Measurements from ENCODE around the gene UNC5C.

UNC5C gene

DNA sequence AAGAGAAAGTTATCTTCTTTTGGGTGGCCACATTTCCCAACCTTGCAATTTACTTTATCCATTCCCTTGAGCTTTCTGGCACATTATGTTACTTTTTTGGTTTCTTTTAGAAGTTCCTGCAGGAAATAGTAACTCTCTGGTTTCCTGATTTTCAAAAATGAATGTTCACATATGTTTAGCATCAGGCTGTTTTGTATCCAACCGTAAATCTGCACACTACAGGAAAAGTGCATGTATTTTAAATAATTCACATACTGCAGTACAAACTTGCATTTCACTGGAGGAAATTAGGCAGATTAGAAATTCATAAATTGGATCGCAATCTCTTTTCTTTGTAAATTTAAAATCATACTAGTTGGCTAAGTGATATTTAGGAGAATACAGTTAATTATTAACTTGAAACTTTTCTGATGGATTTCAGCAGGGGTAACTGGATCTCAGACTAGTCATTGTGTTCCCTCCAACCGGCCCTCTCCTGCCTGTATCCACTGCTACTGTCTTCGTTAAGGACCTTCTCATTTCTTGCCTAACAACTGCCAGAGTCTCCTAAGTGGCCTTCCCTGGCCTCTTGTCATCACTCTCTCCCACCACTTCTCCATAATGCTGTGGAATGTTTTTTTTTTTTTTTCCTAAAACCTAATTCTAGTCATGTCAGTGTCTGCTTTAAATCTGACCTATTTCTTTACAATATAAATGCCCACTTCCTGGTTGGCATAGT, 137.2 kb downstream of the UNC5C start:
- TF ChIP-seq, protein P1, sequence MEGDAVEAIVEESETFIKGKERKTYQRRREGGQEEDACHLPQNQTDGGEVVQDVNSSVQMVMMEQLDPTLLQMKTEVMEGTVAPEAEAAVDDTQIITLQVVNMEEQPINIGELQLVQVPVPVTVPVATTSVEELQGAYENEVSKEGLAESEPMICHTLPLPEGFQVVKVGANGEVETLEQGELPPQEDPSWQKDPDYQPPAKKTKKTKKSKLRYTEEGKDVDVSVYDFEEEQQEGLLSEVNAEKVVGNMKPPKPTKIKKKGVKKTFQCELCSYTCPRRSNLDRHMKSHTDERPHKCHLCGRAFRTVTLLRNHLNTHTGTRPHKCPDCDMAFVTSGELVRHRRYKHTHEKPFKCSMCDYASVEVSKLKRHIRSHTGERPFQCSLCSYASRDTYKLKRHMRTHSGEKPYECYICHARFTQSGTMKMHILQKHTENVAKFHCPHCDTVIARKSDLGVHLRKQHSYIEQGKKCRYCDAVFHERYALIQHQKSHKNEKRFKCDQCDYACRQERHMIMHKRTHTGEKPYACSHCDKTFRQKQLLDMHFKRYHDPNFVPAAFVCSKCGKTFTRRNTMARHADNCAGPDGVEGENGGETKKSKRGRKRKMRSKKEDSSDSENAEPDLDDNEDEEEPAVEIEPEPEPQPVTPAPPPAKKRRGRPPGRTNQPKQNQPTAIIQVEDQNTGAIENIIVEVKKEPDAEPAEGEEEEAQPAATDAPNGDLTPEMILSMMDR (IDR thresholded peaks at IDR 0.05; ENCODE audit: control insufficient read depth, insufficient read depth, low read depth, low read length, missing control alignments), result no peak
- no peak overlapping the region for H3K4me3 ChIP-seq (ENCODE audit: control insufficient read depth, low read depth, low read length)
- DNase-seq (ENCODE audit: low read depth), result no peak

DNA sequence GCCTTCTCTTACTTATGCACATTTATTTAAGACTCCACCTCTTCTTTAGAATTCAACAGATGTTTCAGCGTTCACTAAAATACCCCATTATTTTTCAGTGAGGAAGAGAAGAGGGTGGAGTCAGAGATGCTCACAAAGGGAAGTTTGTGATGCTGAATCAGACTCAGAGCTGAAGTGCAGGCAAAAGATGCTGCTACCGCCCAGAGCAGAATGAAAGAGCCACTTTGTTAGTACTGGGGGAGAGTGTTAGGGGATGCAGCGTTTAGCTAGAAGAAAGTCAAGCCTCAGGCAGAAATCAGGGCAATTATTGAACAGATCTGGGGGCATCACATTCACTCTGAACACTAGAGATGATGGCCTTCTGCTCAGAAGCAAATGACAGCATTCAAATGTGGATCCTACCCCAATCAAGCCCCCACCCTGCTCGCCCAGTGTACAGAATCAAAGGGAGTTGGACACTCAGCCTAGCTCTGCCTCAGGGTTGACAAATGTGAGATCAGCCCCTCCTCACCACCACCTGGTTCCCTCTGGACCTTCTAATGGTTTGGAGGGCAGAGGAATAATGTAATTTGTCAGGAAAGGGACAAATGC, 138.3 kb downstream of the UNC5C start:
- no peak overlapping the region for H3K4me3 ChIP-seq (ENCODE audit: control insufficient read depth, low read depth, low read length)
- no peak for DNase-seq (ENCODE audit: low read depth)
- TF ChIP-seq, protein P1 (IDR thresholded peaks at IDR 0.05; ENCODE audit: control insufficient read depth, insufficient read depth, low read depth, low read length, missing control alignments), result no peak

DNA sequence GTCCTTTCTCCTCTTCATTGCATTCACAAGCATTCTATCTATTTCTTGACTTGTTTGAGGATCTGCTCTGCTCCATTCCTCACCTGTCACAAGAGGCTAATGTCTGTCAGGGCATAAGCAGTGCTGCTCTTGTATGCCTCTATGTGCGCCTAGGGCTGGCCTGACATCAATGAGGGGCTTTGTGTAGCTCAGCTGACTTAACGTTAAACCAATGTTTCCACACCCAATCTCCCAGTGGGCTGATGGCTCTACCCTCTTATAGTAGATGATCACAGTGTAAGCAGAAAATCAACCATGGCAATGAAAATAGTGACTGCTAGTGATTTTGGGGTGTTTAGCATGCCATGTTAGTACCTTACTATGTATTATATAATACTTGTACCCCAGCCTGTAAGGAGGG, 139.0 kb downstream of the UNC5C start:
- TF ChIP-seq, protein P1 (IDR thresholded peaks at IDR 0.05; ENCODE audit: control insufficient read depth, insufficient read depth, low read depth, low read length, missing control alignments), result no peak
- no peak for DNase-seq (ENCODE audit: low read depth)
- no peak overlapping the region for H3K4me3 ChIP-seq (ENCODE audit: control insufficient read depth, low read depth, low read length)

DNA sequence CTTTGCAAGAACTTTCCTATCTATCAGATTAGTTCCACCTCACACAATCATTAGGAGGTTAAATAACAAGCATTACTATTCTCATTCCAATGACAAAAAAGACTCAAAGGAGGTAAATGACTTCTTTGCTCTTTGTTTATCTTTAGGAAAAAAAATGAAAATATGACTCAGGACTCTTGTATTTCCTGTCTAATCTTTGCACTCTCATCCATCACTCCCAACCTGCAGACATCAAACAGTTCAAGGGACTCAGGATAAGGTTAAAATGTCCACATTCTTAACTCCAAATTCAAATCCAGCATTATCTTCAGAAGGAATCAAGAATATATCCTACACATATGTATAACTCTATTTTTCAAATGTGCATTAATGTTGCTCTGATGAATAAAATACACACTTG, 139.6 kb downstream of the UNC5C start:
- TF ChIP-seq, protein P1 (IDR thresholded peaks at IDR 0.05; ENCODE audit: control insufficient read depth, insufficient read depth, low read depth, low read length, missing control alignments), result no peak
- DNase-seq (ENCODE audit: low read depth), result no peak
- no peak overlapping the region for H3K4me3 ChIP-seq (ENCODE audit: control insufficient read depth, low read depth, low read length)

DNA sequence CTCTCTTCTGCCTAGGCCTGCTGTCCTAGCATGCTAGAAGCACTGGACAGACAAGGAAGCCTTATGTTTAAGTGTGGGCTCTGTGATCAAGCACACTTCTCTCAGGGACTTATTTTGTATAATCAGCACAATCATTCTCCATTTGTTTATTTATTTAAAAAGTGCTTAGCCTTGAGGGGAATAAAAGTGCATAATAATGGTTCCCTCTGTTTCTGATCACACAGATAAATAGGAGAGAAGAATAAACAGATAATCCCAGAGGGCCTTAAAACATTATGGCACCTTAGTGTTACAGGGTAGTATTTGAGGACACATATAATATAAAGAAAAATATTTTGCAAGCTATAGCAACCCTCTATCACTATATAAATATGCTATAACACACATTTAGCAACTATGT, 146.5 kb downstream of the UNC5C start:
- H3K4me3 ChIP-seq (ENCODE audit: control insufficient read depth, low read depth, low read length), result no peak overlapping the region
- TF ChIP-seq, protein P1 (IDR thresholded peaks at IDR 0.05; ENCODE audit: control insufficient read depth, insufficient read depth, low read depth, low read length, missing control alignments), result no peak
- no peak for DNase-seq (ENCODE audit: low read depth)

DNA sequence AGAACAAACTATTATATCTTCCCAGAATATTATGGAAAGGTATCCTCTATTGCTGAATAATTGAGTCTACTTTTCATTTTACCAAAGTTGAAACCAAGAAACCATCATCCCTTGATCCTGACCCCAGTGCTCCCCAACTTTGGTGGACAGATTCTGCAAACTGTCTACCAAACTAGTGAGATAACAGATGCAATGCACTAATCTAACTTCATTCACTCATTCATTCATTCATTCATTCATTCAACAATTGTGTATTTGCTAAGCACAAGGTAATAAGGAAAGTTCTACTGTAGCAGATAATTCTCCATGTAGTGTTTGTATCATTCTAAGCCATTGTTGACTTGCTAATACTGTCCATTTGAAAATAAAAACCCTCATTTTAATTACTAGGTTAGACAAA, 150.6 kb downstream of the UNC5C start:
- TF ChIP-seq, protein P1 (IDR thresholded peaks at IDR 0.05; ENCODE audit: control insufficient read depth, insufficient read depth, low read depth, low read length, missing control alignments), result no peak
- DNase-seq (ENCODE audit: low read depth), result no peak
- H3K4me3 ChIP-seq (ENCODE audit: control insufficient read depth, low read depth, low read length), result no peak overlapping the region

Measured in AG09309 (cell line).